IMR-90 (cell line): ENCODE data around the gene CMSS1. TPM values are rescaled to one million over a fixed set of nuclear protein-coding genes. Genes with fewer than 3 reads are reported as not detected.
A peak's percentile ranks its signal among the peaks of the same experiment; 100 is the strongest.

Source experiments
- ATAC-seq: fragments of 200-7000 bp; cut with Tn5 transposase; 2 replicates; pipeline ENCODE4 v1.9.1; 2020; ENCODE audit warnings: low read depth, mild to moderate bottlenecking, moderate library complexity
- BruUV-seq: library from RNA; stranded (reverse); fragments of 400-500 nt; replicated peaks from 2 replicates; lab custom pipeline; 2021; lab: Mats Ljungman, UMichigan
- CTCF ChIA-PET: fragments of 300-600 bp; formaldehyde crosslinking; extraction: SDS; loops from one replicate; lab custom pipeline; 2021; ENCODE audit warnings: antibody characterized with exemption; lab: Yijun Ruan, JAX
- POLR2A ChIA-PET: fragments of 300-600 bp; sonication (Branson Sonifier 250); formaldehyde crosslinking; loops from one replicate; lab custom pipeline; 2022; ENCODE audit warnings: antibody characterized with exemption; ENCODE audit not compliant: unreplicated experiment; lab: Charles Lee
- DNase-seq: peaks from one replicate; pipeline ENCODE4 v3.0.0; 2013
- H2AFZ ChIP-seq: replicated peaks from 2 replicates; pipeline ENCODE3; 2013; ENCODE audit warnings: low read length, mild to moderate bottlenecking; ENCODE audit not compliant: poor library complexity
- H2AK5ac ChIP-seq: 2 replicates; pipeline ENCODE4 v1.6.1; 2013; ENCODE audit warnings: low read depth, low read length, inconsistent platforms
- H2AK9ac ChIP-seq: replicated peaks from 2 replicates; pipeline ENCODE3; 2013; ENCODE audit warnings: mild to moderate bottlenecking, low read depth, low read length, moderate library complexity; ENCODE audit not compliant: poor library complexity
- H2BK120ac ChIP-seq: 2 replicates; pipeline ENCODE4 v1.6.1; 2013; ENCODE audit warnings: low read depth, low read length, inconsistent platforms
- H2BK15ac ChIP-seq: 3 replicates; pipeline ENCODE4 v1.6.1; 2013; ENCODE audit warnings: low read depth, low read length, inconsistent platforms
- H2BK20ac ChIP-seq: 2 replicates; pipeline ENCODE4 v1.6.1; 2013; ENCODE audit warnings: low read depth, mild to moderate bottlenecking, inconsistent platforms, low read length, moderate library complexity
- H2BK5ac ChIP-seq: 2 replicates; pipeline ENCODE4 v1.6.1; 2013; ENCODE audit warnings: mild to moderate bottlenecking, low read depth, low read length, inconsistent platforms; ENCODE audit not compliant: poor library complexity, severe bottlenecking
- H3K14ac ChIP-seq: replicated peaks from 2 replicates; pipeline ENCODE4 v1.6.1; 2013; ENCODE audit warnings: low read depth, low read length, inconsistent platforms
- H3K18ac ChIP-seq: 2 replicates; pipeline ENCODE4 v1.6.1; 2013; ENCODE audit warnings: low read depth, low read length, control low read depth
- H3K23ac ChIP-seq: 2 replicates; pipeline ENCODE4 v1.6.1; 2013; ENCODE audit warnings: low read depth, low read length, inconsistent platforms
- H3K27ac ChIP-seq: 2 replicates; pipeline ENCODE4 v1.5.1; 2013; ENCODE audit warnings: mild to moderate bottlenecking, control low read depth, low read length; ENCODE audit not compliant: insufficient read depth
- H3K27me3 ChIP-seq: 2 replicates; pipeline ENCODE4 v1.6.1; 2013; ENCODE audit warnings: low read length; ENCODE audit not compliant: control insufficient read depth, insufficient read depth
- H3K36me3 ChIP-seq: 2 replicates; pipeline ENCODE4 v1.6.1; 2013; ENCODE audit warnings: low read length, mixed read lengths; ENCODE audit not compliant: control insufficient read depth, insufficient read depth
- H3K4ac ChIP-seq: 2 replicates; pipeline ENCODE4 v1.6.1; 2013; ENCODE audit warnings: low read depth, low read length, inconsistent platforms
- H3K4me1 ChIP-seq: 2 replicates; pipeline ENCODE4 v1.6.1; 2013; ENCODE audit warnings: low read length, mixed read lengths; ENCODE audit not compliant: control insufficient read depth, insufficient read depth
- H3K4me2 ChIP-seq: 2 replicates; pipeline ENCODE4 v1.6.1; 2013; ENCODE audit warnings: low read depth, mild to moderate bottlenecking, control low read depth, low read length, moderate library complexity
- H3K4me3 ChIP-seq: 2 replicates; pipeline ENCODE4 v1.5.1; 2013; ENCODE audit warnings: low read depth, mild to moderate bottlenecking, control low read depth, low read length, moderate library complexity; ENCODE audit not compliant: insufficient read depth
- H3K56ac ChIP-seq: 2 replicates; pipeline ENCODE4 v1.6.1; 2013; ENCODE audit warnings: low read length, inconsistent platforms; ENCODE audit not compliant: insufficient read depth; ENCODE audit errors: extremely low read depth
- H3K79me1 ChIP-seq, 2 experiments: 2 replicates each; pipeline ENCODE4 v1.6.1; 2013; ENCODE audit warnings: low read length in 2 of 2, inconsistent platforms in 1 of 2, low read depth in 1 of 2
- H3K9ac ChIP-seq: 2 replicates; pipeline ENCODE4 v1.6.1; 2013; ENCODE audit warnings: low read depth, low read length, control low read depth
- H3K9me1 ChIP-seq: 2 replicates; pipeline ENCODE4 v1.6.1; 2013; ENCODE audit warnings: low read length, inconsistent platforms; ENCODE audit not compliant: insufficient read depth
- H3K9me3 ChIP-seq: 2 replicates; pipeline ENCODE4 v1.6.1; 2013; ENCODE audit warnings: low read length; ENCODE audit not compliant: control insufficient read depth, insufficient read depth
- H4K20me1 ChIP-seq: 2 replicates; pipeline ENCODE4 v1.6.1; 2013; ENCODE audit warnings: low read length, inconsistent platforms; ENCODE audit not compliant: insufficient read depth
- H4K5ac ChIP-seq: 2 replicates; pipeline ENCODE4 v1.6.1; 2013; ENCODE audit warnings: mild to moderate bottlenecking, low read depth, low read length, control low read depth
- H4K8ac ChIP-seq, 2 experiments: 2 replicates each; pipeline ENCODE4 v1.6.1; 2013; ENCODE audit warnings: low read depth in 2 of 2, low read length in 2 of 2, control low read depth in 1 of 2, inconsistent platforms in 1 of 2
- H4K91ac ChIP-seq: 2 replicates; pipeline ENCODE4 v1.6.1; 2013; ENCODE audit warnings: low read depth, low read length, inconsistent platforms; ENCODE audit not compliant: insufficient read depth
- CEBPB ChIP-seq: IDR thresholded peaks from 2 replicates; pipeline ENCODE4 v1.6.1; 2012; ENCODE audit warnings: low read depth, low read length, improper control_type of control experiment
- CHD1 ChIP-seq: IDR thresholded peaks from 2 replicates; pipeline ENCODE4 v1.6.1; 2012; ENCODE audit warnings: low read depth, low read length, improper control_type of control experiment
- FOS ChIP-seq: fragments of 150-350 bp; IDR thresholded peaks from 2 replicates; pipeline ENCODE4 v1.6.1; 2016; ENCODE audit warnings: low read depth, low read length
- MAFK ChIP-seq: IDR thresholded peaks from 2 replicates; pipeline ENCODE4 v1.6.1; 2012; ENCODE audit warnings: low read depth, low read length, improper control_type of control experiment
- NFE2L2 ChIP-seq: fragments of 150-350 bp; IDR thresholded peaks from 2 replicates; pipeline ENCODE4 v1.6.1; 2016; ENCODE audit warnings: low read depth, mild to moderate bottlenecking, low read length
- POLR2A ChIP-seq: IDR thresholded peaks from 2 replicates; pipeline ENCODE4 v1.6.1; 2012; ENCODE audit warnings: mild to moderate bottlenecking, low read depth, low read length
- RCOR1 ChIP-seq: IDR thresholded peaks from 2 replicates; pipeline ENCODE4 v1.6.1; 2012; ENCODE audit warnings: mild to moderate bottlenecking, low read length, improper control_type of control experiment; ENCODE audit not compliant: insufficient replicate concordance
- SMC3 ChIP-seq: fragments of 150-350 bp; IDR thresholded peaks from 2 replicates; pipeline ENCODE4 v1.6.1; 2016; ENCODE audit warnings: low read depth, mild to moderate bottlenecking, antibody characterized with exemption, low read length, moderate library complexity
- WGBS, 2 experiments: methylation state at CpG; one replicate each; pipeline versions ENCODE4 v1.1.5 to v1.1.7; 2013; ENCODE audit warnings: missing lambda C conversion rate in 2 of 2; ENCODE audit not compliant: insufficient read length in 1 of 2; ENCODE audit errors: extremely low coverage in 2 of 2; 5-methylcytosine and 5-hydroxymethylcytosine counted together
- dilution Hi-C: fragments of 300-500 bp; cut with HindIII; formaldehyde crosslinking; loops from one replicate; pipeline ENCODE4 v1.14.3; 2018; ENCODE audit warnings: low sequenced_read_pairs; ENCODE audit not compliant: unreplicated experiment
- in situ Hi-C: fragments of 300-500 bp; cut with MboI; formaldehyde crosslinking; loops from 3 replicates; pipeline ENCODE4 v1.14.3; 2019; ENCODE audit warnings: low sequenced_read_pairs, inconsistent platforms, mixed read lengths
- intact Hi-C: fragments of 100-400 bp; cut with micrococcal nuclease; formaldehyde crosslinking; loops from 2 replicates; pipeline ENCODE4 v1.10.0; 2022
- polyA plus RNA-seq, 3 experiments: library from polyadenylated mRNA; depleted of rRNA; stranded (reverse); fragments of >200 nt; gene quantifications; 2 replicates each; pipeline ENCODE4 v1.2.3, GENCODE V29; 2012; ENCODE audit warnings: low replicate concordance in 1 of 3
- total RNA-seq: library from RNA; depleted of rRNA; stranded (reverse); fragments of >200 nt; gene quantifications from 2 replicates; pipeline ENCODE4 v1.2.3, GENCODE V29; 2012
- TF ChIP-seq, protein P1 (sequence below): fragments of 150-350 bp; IDR thresholded peaks from 2 replicates; pipeline ENCODE4 v1.6.1; 2017; ENCODE audit warnings: mild to moderate bottlenecking, antibody characterized with exemption, low read length, low read depth
- TF ChIP-seq, protein P2 (sequence below): conservative IDR thresholded peaks from 2 replicates; pipeline ENCODE4 v1.5.1; 2012; ENCODE audit warnings: mild to moderate bottlenecking, low read depth, low read length, improper control_type of control experiment

Gene CMSS1
- total and polyA plus RNA-seq, 2 of the 4 experiments (the other 2 are of a cell fraction) = 12.5 to 13.6 TPM

DNA sequence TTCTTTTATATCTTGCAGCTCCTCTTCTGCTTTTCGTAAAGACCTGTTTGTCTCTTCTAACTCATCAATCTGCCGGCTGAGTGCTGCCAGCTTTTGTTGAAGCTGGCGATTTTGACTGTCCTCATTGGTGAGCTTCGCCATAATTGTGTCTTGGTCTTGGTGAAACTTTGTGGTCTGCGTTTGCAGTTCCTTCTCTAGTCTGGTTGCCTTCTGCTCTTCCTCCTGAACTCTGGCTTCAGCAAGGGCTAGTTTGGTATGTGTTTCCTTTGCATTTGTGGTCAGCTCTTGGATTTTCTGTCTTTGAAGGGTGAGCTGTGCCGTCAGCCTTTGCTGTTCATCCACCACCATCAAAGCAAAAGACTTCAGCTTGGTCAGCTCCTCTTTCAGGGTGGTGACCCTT lies 32.9 kb downstream of the CMSS1 start:
- Histone ChIP-seq H4K8ac (no peak overlapping the region), H3K4me1 (peaks cover 6% of the 10 kb centered on the region), H3K27me3 (no peaks in the 10 kb centered on the region), H3K9me3 (no peaks in the 10 kb centered on the region), H3K23ac (0 out of 2 replicates have a peak overlapping the region, but pooled peaks have one; percentile 7), H2BK20ac (no peak overlapping the region), H4K91ac (no peak overlapping the region), H3K36me3 (peaks cover 22% of the 10 kb centered on the region), H3K56ac (no peak overlapping the region), H2AFZ (no peak overlapping the region), H2AK5ac (no peak overlapping the region), H4K5ac (no peak overlapping the region), H3K4me3 (no peak overlapping the region), H3K79me1 (peaks cover 50 to 70% of the 10 kb centered on the region in 2 experiments), H3K18ac (no peak overlapping the region), H3K9me1 (peaks cover 14% of the 10 kb centered on the region), H3K14ac (no peak overlapping the region), H3K9ac (no peak overlapping the region), H3K27ac (no peak overlapping the region), H2BK15ac (no peak overlapping the region), H3K4ac (no peak overlapping the region), H2BK120ac (no peak overlapping the region), H4K20me1 (peaks cover 40% of the 10 kb centered on the region), H3K4me2 (no peak overlapping the region), H2AK9ac (no peak overlapping the region), H2BK5ac (no peak overlapping the region)
- ChIA-PET CTCF (interaction anchor here (1.0 to 1.1 kb wide), 2 partner anchors 379 to 403 kb away, joined by 3 read pairs; no protein-coding TSS in a partner anchor), POLR2A (interaction anchor here (1.0 kb wide), 1 partner anchor 156 kb away, joined by 6 read pairs; no protein-coding TSS in a partner anchor)
- WGBS, 2 experiments = no CpG with 5 or more reads among the region's 6 CpGs
- DNase-seq (no peak), ATAC-seq (no peak)
- dilution Hi-C loops = no loop called here
- intact Hi-C loops = no loop called here
- in situ Hi-C loops = loop anchor here (25.0 kb wide), 1 partner anchor 212 kb away; no protein-coding TSS in a partner anchor
- BruUV-seq = no TSS peak
- TF ChIP-seq SMC3 = no peak
- TF ChIP-seq POLR2A = no peak
- TF ChIP-seq, protein P1, sequence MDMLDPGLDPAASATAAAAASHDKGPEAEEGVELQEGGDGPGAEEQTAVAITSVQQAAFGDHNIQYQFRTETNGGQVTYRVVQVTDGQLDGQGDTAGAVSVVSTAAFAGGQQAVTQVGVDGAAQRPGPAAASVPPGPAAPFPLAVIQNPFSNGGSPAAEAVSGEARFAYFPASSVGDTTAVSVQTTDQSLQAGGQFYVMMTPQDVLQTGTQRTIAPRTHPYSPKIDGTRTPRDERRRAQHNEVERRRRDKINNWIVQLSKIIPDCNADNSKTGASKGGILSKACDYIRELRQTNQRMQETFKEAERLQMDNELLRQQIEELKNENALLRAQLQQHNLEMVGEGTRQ = no peak
- no peak for TF ChIP-seq CHD1
- TF ChIP-seq, protein P2, sequence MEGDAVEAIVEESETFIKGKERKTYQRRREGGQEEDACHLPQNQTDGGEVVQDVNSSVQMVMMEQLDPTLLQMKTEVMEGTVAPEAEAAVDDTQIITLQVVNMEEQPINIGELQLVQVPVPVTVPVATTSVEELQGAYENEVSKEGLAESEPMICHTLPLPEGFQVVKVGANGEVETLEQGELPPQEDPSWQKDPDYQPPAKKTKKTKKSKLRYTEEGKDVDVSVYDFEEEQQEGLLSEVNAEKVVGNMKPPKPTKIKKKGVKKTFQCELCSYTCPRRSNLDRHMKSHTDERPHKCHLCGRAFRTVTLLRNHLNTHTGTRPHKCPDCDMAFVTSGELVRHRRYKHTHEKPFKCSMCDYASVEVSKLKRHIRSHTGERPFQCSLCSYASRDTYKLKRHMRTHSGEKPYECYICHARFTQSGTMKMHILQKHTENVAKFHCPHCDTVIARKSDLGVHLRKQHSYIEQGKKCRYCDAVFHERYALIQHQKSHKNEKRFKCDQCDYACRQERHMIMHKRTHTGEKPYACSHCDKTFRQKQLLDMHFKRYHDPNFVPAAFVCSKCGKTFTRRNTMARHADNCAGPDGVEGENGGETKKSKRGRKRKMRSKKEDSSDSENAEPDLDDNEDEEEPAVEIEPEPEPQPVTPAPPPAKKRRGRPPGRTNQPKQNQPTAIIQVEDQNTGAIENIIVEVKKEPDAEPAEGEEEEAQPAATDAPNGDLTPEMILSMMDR = no peak
- TF ChIP-seq MAFK = no peak
- TF ChIP-seq CEBPB = no peak
- no peak for TF ChIP-seq NFE2L2
- TF ChIP-seq RCOR1 = no peak
- TF ChIP-seq FOS = no peak
